ENCODE results near the gene RCCD1. TPM values are rescaled to one million over a fixed set of nuclear protein-coding genes. Genes with fewer than 3 reads are reported as not detected.

RCCD1 gene
- total and polyA plus RNA-seq, 2 donors (not counting 3 experiments of a cell fraction or from before 2014, with no cell fraction given): 8.8 to 15.3 TPM

DNA sequence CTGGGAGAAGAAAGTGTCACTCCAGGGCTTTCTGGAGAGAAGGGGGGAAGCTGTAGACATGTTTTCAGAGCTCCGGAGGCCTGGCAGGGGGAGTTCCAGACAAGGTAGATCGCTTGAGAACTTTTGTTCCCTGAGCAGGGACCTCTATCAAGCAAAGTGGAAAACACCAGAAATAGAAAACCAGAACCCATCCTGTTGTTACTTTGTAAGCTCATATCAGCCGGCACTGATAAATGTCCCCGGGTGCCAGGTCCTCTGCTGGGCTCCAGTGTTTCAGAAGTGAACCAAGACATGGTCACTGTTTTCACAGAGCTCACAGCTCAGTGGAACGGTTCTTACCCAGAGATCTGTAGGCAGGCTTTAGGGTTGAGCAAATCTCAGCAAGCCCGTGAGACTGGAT, 35.8 kb upstream of the RCCD1 start:
- BruUV-seq (replicated peaks): no TSS peak
- H2AFZ ChIP-seq (ENCODE audit: low read depth, low read length): no peak overlapping the region
- H3K4me3 ChIP-seq (replicated peaks in 1 of 3; ENCODE audit: insufficient read depth in 1 of 3, low read depth in 1 of 3, low read length in 3 of 3): no peak overlapping the region
- H3K4me1 ChIP-seq (ENCODE audit: control insufficient read depth, extremely low read depth, insufficient read depth, low read length): no peaks in the 10 kb centered on the region
- H3K79me2 ChIP-seq (ENCODE audit: control insufficient read depth, insufficient read depth, low read length): no peaks in the 10 kb centered on the region
- dilution Hi-C loops (cut with MboI; ENCODE audit: extremely low pct_ligation_motif_present, low sequenced_read_pairs) (no loop called here), intact Hi-C loops (cut with micrococcal nuclease) (no loop called here)
- H3K27ac ChIP-seq (ENCODE audit: insufficient read depth, low read depth, low read length): no peak overlapping the region
- H3K27me3 ChIP-seq (ENCODE audit: control insufficient read depth in 2 of 2, insufficient read depth in 2 of 2, low read length in 2 of 2): no peaks in the 10 kb centered on the region
- TF ChIP-seq JUN (IDR thresholded peaks at IDR 0.05; ENCODE audit: borderline replicate concordance, insufficient read depth, insufficient read length, low read depth) (no peak), FOS (IDR thresholded peaks at IDR 0.05; ENCODE audit: borderline replicate concordance, insufficient read depth, low read length) (no peak), POLR2AphosphoS5 (IDR thresholded peaks at IDR 0.05; ENCODE audit: insufficient read depth, low read depth, low read length) (no peak), GATA2 (IDR thresholded peaks at IDR 0.05; ENCODE audit: insufficient read depth, insufficient read length, low read depth, low read length) (no peak), POLR2A (IDR thresholded peaks at IDR 0.05; ENCODE audit: low read depth, low read length) (no peak), MAX (IDR thresholded peaks at IDR 0.05; ENCODE audit: insufficient read depth, insufficient read length) (no peak), EZH2 (IDR thresholded peaks at IDR 0.05; ENCODE audit: borderline replicate concordance, low read depth, low read length, severe bottlenecking) (no peak), MYC (IDR thresholded peaks at IDR 0.05; ENCODE audit: low read depth, low read length) (no peak)
- TF ChIP-seq, protein P1, sequence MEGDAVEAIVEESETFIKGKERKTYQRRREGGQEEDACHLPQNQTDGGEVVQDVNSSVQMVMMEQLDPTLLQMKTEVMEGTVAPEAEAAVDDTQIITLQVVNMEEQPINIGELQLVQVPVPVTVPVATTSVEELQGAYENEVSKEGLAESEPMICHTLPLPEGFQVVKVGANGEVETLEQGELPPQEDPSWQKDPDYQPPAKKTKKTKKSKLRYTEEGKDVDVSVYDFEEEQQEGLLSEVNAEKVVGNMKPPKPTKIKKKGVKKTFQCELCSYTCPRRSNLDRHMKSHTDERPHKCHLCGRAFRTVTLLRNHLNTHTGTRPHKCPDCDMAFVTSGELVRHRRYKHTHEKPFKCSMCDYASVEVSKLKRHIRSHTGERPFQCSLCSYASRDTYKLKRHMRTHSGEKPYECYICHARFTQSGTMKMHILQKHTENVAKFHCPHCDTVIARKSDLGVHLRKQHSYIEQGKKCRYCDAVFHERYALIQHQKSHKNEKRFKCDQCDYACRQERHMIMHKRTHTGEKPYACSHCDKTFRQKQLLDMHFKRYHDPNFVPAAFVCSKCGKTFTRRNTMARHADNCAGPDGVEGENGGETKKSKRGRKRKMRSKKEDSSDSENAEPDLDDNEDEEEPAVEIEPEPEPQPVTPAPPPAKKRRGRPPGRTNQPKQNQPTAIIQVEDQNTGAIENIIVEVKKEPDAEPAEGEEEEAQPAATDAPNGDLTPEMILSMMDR (IDR thresholded peaks at IDR 0.05; ENCODE audit: extremely low read depth in 1 of 2, insufficient read depth in 1 of 2, low read depth in 1 of 2, low read length in 2 of 2): no peak
- FAIRE-seq (no peak), DNase-seq (ENCODE audit: low read depth, low spot score) (no peak)
- no peak overlapping the region for H3K4me2 ChIP-seq (ENCODE audit: insufficient read depth, low read length)
- no peaks in the 10 kb centered on the region for H4K20me1 ChIP-seq (replicated peaks; ENCODE audit: control insufficient read depth, extremely low read depth, insufficient read depth, low read length)
- H3K9me3 ChIP-seq (replicated peaks; ENCODE audit: control insufficient read depth, insufficient read depth, low read length): no peaks in the 10 kb centered on the region
- H3K9ac ChIP-seq (replicated peaks; ENCODE audit: extremely low read depth, insufficient read depth, low read length): no peak overlapping the region
- ChIA-PET CTCF (interaction anchor here (2.0 kb wide), 1 partner anchor 13 kb away, joined by 8 read pairs; the partner anchor contains the start of gene HDDC3), POLR2A (no interaction called here)
- H3K36me3 ChIP-seq (ENCODE audit: control insufficient read depth in 2 of 2, extremely low read depth in 1 of 2, insufficient read depth in 2 of 2, low read length in 2 of 2): peaks cover 2 to 42% of the 10 kb centered on the region in 2 experiments
- no peaks in the 10 kb centered on the region for H3K9me1 ChIP-seq (replicated peaks; ENCODE audit: control insufficient read depth, extremely low read depth, insufficient read depth, low read length)
